Ovary (tissue), 9 donors: ENCODE results near the gene DPF3. TPM values are rescaled to one million over a fixed set of nuclear protein-coding genes. Genes with fewer than 3 reads are reported as not detected.

Source experiments
- DNase-seq, 5 donors: peaks; one replicate each; pipeline ENCODE4 v3.0.0-alpha.2; 2019 to 2020
- H3K27ac ChIP-seq, 2 donors: fragments of 200-600 bp; one replicate each; pipeline versions ENCODE4 v1.5.1 to v1.8.0; 2019 to 2022
- H3K27me3 ChIP-seq: fragments of 200-600 bp; one replicate; pipeline ENCODE4 v1.8.0; 2022
- H3K36me3 ChIP-seq: fragments of 200-600 bp; sonication (generic); one replicate; pipeline ENCODE4 v1.5.1; 2019
- H3K4me1 ChIP-seq: one replicate; pipeline ENCODE4 v1.8.1; 2013; ENCODE audit warnings: mild to moderate bottlenecking, moderate library complexity; ENCODE audit not compliant: insufficient read depth
- H3K4me3 ChIP-seq: fragments of 200-600 bp; sonication (generic); one replicate; pipeline ENCODE4 v1.5.1; 2017
- H3K9me3 ChIP-seq, 2 donors: fragments of 200-600 bp in 1 of 2; sonication (generic) in 1 of 2; one replicate each; pipeline versions ENCODE4 v1.5.1 to v1.8.1; 2013 to 2019; ENCODE audit warnings: mild to moderate bottlenecking in 1 of 2, moderate library complexity in 1 of 2
- EP300 ChIP-seq: sonication (generic); formaldehyde crosslinking; IDR thresholded peaks from one replicate; pipeline ENCODE4 v1.6.1; 2017; ENCODE audit warnings: antibody characterized with exemption
- POLR2A ChIP-seq: fragments of 450-650 bp; IDR thresholded peaks from one replicate; pipeline ENCODE4 v1.6.1; 2017; ENCODE audit warnings: antibody characterized with exemption, mild to moderate bottlenecking, moderate library complexity
- WGBS, 3 donors: extraction: QIAGEN DNeasy Blood & Tissue Kit in 1 of 3; methylation state at CpG; one replicate each; pipeline versions ENCODE4 v1.1.5 to v1.1.7; 2013 to 2017; 5-methylcytosine and 5-hydroxymethylcytosine counted together
- intact Hi-C, 4 donors: fragments of 100-400 bp; cut with DNase I; formaldehyde crosslinking; loops; one replicate each; pipeline versions ENCODE4 v1.11.0 to v1.15.1; 2022 to 2023
- polyA plus RNA-seq, 2 donors: library from polyadenylated mRNA; stranded (reverse); fragments of 200-250 nt in 1 of 2; fragments of 350-450 nt in 1 of 2; fragmentation: Illumina TruSeq in 1 of 2; extraction: RNeasy Lipid Tissue Mini Kit (QIAGEN cat#74804) in 1 of 2; gene quantifications; one replicate each; pipeline ENCODE4 v1.2.3, GENCODE V29; 2013 to 2014
- total RNA-seq, 7 donors: library from RNA; depleted of rRNA in 2 of 7; stranded (reverse); fragments of >200 nt in 2 of 7; fragmentation: NEBNext Ultra II Directional in 3 of 7; extraction: Animal tissue kit (Norgen Biotek cat#: 25700) in 3 of 7; gene quantifications; one replicate each; pipeline versions ENCODE4 v1.1.0 to v1.2.4, GENCODE V29; 2016 to 2023
- TF ChIP-seq, protein P1 (sequence below), 3 donors: fragments of 450-650 bp in 2 of 3; fragments of 200-600 bp in 1 of 3; IDR thresholded peaks; one replicate each; pipeline versions ENCODE4 v1.5.1 to v1.8.0; 2016 to 2022; ENCODE audit warnings: antibody characterized with exemption in 3 of 3, mild to moderate bottlenecking in 1 of 3
- donor health status: DM: no; HTN: no; CAD: no; lungs with moderate emphysema.
- donor health status: DM: no; HTN: no; CAD: no.
- donor health status: Bipolar disorder and iron deficiency.
- donor health status: DM: yes; HTN: yes; CAD: no.
- donor health status: DM: no; HTN: no; CAD: no.
- donor health status: DM: yes; HTN: yes; CAD: no.

The DPF3 gene
- total and polyA plus RNA-seq, 9 donors = 6.3 to 34.4 (median 21.9) TPM

DNA sequence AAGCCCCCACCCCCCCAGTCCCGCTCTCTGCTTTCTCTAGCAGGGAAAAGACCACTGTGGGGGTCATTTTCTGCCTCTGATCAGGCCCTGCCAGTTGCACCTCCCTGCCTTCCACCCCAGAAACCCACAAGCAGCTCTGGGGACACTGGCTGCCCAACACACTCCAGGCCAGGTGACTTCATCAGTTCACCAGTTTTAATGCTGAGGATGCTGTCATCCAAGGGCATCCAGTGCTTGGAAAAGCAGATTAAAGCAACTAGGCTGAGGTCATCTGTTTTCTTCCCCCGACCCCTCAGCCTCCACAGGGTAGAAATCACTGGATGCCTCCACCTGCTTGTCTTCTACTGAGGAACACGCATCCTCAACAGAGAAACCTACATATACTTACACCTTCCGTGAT lies 282.4 kb downstream of the DPF3 start:
- Histone ChIP-seq H3K9me3 (no peaks in the 10 kb centered on the region), H3K36me3 (no peaks in the 10 kb centered on the region), H3K4me1 (peaks cover 15% of the 10 kb centered on the region), H3K27ac (no peak overlapping the region), H3K4me3 (no peak overlapping the region), H3K27me3 (no peaks in the 10 kb centered on the region)
- no peak for TF ChIP-seq POLR2A
- no peak for TF ChIP-seq EP300
- TF ChIP-seq, protein P1, sequence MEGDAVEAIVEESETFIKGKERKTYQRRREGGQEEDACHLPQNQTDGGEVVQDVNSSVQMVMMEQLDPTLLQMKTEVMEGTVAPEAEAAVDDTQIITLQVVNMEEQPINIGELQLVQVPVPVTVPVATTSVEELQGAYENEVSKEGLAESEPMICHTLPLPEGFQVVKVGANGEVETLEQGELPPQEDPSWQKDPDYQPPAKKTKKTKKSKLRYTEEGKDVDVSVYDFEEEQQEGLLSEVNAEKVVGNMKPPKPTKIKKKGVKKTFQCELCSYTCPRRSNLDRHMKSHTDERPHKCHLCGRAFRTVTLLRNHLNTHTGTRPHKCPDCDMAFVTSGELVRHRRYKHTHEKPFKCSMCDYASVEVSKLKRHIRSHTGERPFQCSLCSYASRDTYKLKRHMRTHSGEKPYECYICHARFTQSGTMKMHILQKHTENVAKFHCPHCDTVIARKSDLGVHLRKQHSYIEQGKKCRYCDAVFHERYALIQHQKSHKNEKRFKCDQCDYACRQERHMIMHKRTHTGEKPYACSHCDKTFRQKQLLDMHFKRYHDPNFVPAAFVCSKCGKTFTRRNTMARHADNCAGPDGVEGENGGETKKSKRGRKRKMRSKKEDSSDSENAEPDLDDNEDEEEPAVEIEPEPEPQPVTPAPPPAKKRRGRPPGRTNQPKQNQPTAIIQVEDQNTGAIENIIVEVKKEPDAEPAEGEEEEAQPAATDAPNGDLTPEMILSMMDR (IDR thresholded peaks at IDR 0.05) = no peak
- intact Hi-C loops = no loop called here
- WGBS, 3 donors = 94 to 98% (median 96%) methylated on average over 4 of the region's 4 CpGs
- no peak for DNase-seq

DNA sequence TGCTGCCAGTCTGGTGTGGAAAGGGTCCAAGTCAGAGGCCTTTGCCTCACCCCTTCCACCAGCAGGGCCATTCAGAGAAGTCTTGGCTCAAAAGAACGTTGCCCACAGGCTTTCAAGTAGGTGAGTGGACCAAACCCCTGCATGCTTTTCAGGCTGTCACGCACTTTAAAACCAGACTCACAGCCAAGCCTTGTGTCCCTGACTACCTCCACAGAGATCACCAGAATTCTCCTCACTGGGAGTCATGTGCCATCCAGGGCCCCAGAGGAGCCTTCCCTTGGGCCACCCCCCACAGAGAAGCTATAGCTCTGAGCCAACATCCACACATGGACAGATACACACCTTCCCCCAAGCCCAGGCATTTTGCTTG lies 283.1 kb downstream of the DPF3 start:
- no peaks in the 10 kb centered on the region for H3K27me3 ChIP-seq
- TF ChIP-seq, protein P1 (IDR thresholded peaks at IDR 0.05) = no peak
- TF ChIP-seq EP300 = no peak
- TF ChIP-seq POLR2A = no peak
- no peaks in the 10 kb centered on the region for H3K9me3 ChIP-seq
- H3K4me3 ChIP-seq = no peak overlapping the region
- peaks cover 15% of the 10 kb centered on the region for H3K4me1 ChIP-seq
- DNase-seq = no peak
- H3K27ac ChIP-seq = no peak overlapping the region
- no peaks in the 10 kb centered on the region for H3K36me3 ChIP-seq
- intact Hi-C loops = no loop called here
- 72 to 85% (median 85%) methylated on average over 2 of the region's 2 CpGs for WGBS, 3 donors

DNA sequence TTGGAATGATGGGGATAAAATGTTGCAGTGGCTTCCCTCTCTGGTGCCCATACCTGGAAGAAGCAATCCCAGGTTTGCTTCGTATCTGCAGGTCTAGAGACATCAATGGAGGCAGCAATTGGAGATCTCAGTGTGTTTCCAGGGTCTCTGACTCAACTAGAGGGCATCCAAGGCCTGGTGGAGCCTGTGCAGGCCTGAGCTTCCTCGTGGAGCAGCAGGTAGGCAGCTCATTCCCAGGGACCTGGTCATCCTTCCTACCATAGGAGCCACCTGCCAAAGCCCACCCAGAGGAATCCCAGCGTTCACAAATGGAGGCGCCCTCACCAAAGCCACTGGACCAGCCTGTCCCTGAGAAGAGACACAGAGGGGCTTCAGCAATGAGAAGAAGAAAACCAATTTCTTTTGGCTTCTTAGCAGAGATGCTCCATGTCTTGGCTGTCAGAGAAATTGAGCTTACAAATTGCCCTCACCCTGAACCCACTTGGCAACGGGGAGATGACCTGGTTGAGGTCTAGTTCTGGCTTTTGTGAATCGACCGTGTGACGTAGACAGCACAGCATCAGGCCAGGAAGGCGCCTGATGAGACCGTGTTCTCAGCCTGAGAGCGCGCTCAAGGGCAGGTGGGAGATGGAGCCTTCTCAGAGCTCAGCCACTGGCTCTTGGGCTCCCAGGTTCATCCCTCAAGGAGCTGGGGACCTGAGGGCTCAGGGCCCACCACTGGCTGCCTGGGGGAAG lies 283.6 kb downstream of the DPF3 start:
- Histone ChIP-seq H3K9me3 (no peaks in the 10 kb centered on the region), H3K27me3 (no peaks in the 10 kb centered on the region), H3K36me3 (no peaks in the 10 kb centered on the region), H3K27ac (no peak overlapping the region), H3K4me3 (no peak overlapping the region), H3K4me1 (peaks cover 15% of the 10 kb centered on the region)
- no peak for DNase-seq
- intact Hi-C loops = no loop called here
- TF ChIP-seq EP300 (no peak), POLR2A (no peak)
- TF ChIP-seq, protein P1 (IDR thresholded peaks at IDR 0.05) = no peak
- 90 to 94% (median 91%) methylated on average over 10 to 12 of the region's 12 CpGs for WGBS, 3 donors

DNA sequence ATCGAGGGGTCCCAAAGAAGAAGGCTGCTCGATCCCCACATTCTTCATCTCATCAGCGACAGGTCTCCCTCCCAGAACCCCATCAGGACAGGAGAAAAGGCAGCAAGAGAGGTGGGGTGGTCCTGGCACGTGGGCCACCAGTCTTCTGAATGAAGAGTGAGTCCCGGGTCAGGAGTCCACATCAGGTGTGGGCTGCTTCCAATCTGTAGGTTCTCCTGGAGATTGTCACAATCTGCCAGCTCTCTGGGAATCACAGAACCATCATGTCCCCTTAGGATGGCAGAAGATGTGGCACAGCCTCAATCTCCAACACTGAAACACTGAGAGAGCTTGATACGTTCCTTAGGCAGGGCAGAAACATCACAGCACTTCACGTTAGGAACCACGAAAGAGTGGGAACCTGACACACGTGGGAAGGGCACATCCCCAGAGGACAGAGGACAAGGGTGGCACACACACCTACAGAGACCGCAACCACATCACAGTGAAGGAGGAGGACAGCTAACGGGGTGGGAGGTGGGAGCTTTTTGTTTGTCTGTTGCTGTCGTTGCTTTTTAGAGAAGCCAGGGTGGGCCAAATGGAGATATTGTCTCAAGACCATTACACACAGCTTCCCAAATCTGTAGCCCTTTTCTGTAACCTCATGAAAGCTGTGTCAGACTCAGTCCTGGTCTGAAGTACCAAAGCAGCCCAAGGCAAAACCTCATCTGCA lies 284.5 kb downstream of the DPF3 start:
- no peaks in the 10 kb centered on the region for H3K36me3 ChIP-seq
- DNase-seq = no peak

More for the DNA sequence above, 284.5 kb downstream of the DPF3 start:
- 73 to 85% (median 75%) methylated on average over 12 of the region's 12 CpGs for WGBS, 3 donors
- Histone ChIP-seq H3K9me3 (no peaks in the 10 kb centered on the region), H3K27ac (no peak overlapping the region), H3K4me1 (peaks cover 11% of the 10 kb centered on the region), H3K27me3 (no peaks in the 10 kb centered on the region), H3K4me3 (no peak overlapping the region)
- intact Hi-C loops = no loop called here
- no peak for TF ChIP-seq POLR2A
- TF ChIP-seq, protein P1 (IDR thresholded peaks at IDR 0.05) = no peak
- no peak for TF ChIP-seq EP300
